Right lobe of liver (tissue), 6 donors: ENCODE results near the gene LOXL4. TPM values are rescaled to one million over a fixed set of nuclear protein-coding genes. Genes with fewer than 3 reads are reported as not detected.

Source experiments
- ATAC-seq, 4 donors: fragments of 200-7000 bp; cut with Tn5 transposase; one replicate each; pipeline ENCODE4 v1.9.1; 2020; ENCODE audit warnings: mild to moderate bottlenecking in 4 of 4, moderate library complexity in 4 of 4
- DNase-seq, 3 donors: peaks; one replicate each; pipeline ENCODE4 v3.0.0-alpha.2; 2020
- H3K27ac ChIP-seq, 3 donors: fragments of 200-600 bp; one replicate each; pipeline ENCODE4 v1.8.0; 2022
- H3K27me3 ChIP-seq, 2 donors: fragments of 200-600 bp; one replicate each; pipeline ENCODE4 v1.8.0; 2022
- H3K36me3 ChIP-seq, 4 donors: fragments of 200-600 bp; sonication (generic) in 1 of 4; one replicate each; pipeline versions ENCODE4 v1.5.1 to v1.8.0; 2017 to 2022; ENCODE audit warnings: control low read depth in 1 of 4
- H3K4me1 ChIP-seq, 4 donors: fragments of 200-600 bp; sonication (generic) in 1 of 4; one replicate each; pipeline versions ENCODE4 v1.5.1 to v1.8.0; 2017 to 2022; ENCODE audit warnings: control low read depth in 1 of 4
- H3K4me3 ChIP-seq, 3 donors: fragments of 200-600 bp; one replicate each; pipeline ENCODE4 v1.8.0; 2022
- H3K9me3 ChIP-seq, 4 donors: fragments of 200-600 bp; sonication (generic) in 1 of 4; one replicate each; pipeline versions ENCODE4 v1.5.1 to v1.8.0; 2017 to 2022; ENCODE audit warnings: control low read depth in 1 of 4
- POLR2A ChIP-seq: fragments of 450-650 bp; IDR thresholded peaks from one replicate; pipeline ENCODE4 v1.6.1; 2017; ENCODE audit warnings: antibody characterized with exemption, mild to moderate bottlenecking
- WGBS: methylation state at CpG from one replicate; pipeline ENCODE4 v1.1.6; 2018; ENCODE audit warnings: low coverage, low lambda C conversion rate; ENCODE audit not compliant: insufficient coverage; ENCODE audit errors: missing lambda C conversion rate; 5-methylcytosine and 5-hydroxymethylcytosine counted together
- intact Hi-C, 2 donors: fragments of 100-400 bp; cut with DNase I; formaldehyde crosslinking; loops; one replicate each; pipeline versions ENCODE4 v1.11.2 to v1.14.1; 2022
- total RNA-seq, 6 experiments: library from RNA; depleted of rRNA in 2 of 6; stranded (reverse); fragments of >200 nt in 2 of 6; fragmentation: NEBNext Ultra II Directional in 3 of 6; extraction: Animal tissue kit (Norgen Biotek cat#: 25700) in 3 of 6; gene quantifications; one replicate each; pipeline versions ENCODE4 v1.1.0 to v1.2.4, GENCODE V29; 2016 to 2023
- TF ChIP-seq, protein P1 (sequence below), 4 donors: fragments of 200-600 bp in 3 of 4; fragments of 450-650 bp in 1 of 4; IDR thresholded peaks; one replicate each; pipeline versions ENCODE4 v1.5.1 to v1.8.0; 2016 to 2022; ENCODE audit warnings: antibody characterized with exemption in 4 of 4, mild to moderate bottlenecking in 2 of 4
- donor health status: DM: no; HTN: yes; CAD: no.
- donor health status: DM: no; HTN: no; CAD: no.
- donor health status: DM: no; HTN: no; CAD: no.
- donor health status: DM: no; HTN: yes; CAD: no.
- donor health status: DM: no; HTN: yes; CAD: no.

The LOXL4 gene
- total RNA-seq, 6 experiments from 2014 or later: 0.51 to 33.4 (median 10.8) TPM

DNA sequence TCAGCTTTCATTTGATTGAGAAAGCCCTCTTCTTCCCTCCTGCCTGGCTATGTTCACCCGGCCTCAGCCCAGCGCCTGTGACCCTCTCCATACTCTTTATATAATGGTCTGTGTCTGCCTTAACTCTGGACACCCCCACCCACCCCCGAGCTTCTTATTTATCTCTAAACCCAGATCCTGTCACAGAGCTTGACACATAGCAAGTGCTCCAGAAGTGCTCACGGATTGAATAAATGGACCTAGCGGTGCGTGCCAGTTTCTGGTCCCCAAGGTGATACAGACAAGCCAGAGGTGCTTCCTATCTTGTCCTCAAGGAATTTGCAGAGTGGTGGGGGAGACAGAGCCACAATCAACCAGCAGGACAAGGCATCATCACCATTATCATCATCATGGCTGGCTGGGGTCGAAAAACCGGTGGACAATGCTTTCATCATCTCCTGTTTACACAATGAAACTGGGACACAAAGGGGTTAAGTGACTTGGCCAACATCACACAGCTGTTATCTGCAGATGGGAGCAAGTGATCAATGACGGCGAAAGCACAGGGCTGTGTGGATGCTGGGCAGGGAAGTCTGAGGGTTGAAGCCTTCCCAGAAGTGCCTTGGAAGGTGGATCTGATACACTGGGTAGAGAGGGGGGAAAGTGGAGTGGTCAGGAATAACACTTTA lies 2.2 kb upstream of the LOXL4 start:
- ATAC-seq (peak in 3 of 4 donors; percentile 47 to 62 (median 55)), DNase-seq (peak in 1 of 3 donors; percentile 23)
- intact Hi-C loops: no loop called here
- peak overlapping the region in 2 of 3 donors; percentile 18 to 54 for H3K27ac ChIP-seq
- H3K27me3 ChIP-seq: no peaks in the 10 kb centered on the region
- H3K4me3 ChIP-seq: no peak overlapping the region
- TF ChIP-seq, protein P1, sequence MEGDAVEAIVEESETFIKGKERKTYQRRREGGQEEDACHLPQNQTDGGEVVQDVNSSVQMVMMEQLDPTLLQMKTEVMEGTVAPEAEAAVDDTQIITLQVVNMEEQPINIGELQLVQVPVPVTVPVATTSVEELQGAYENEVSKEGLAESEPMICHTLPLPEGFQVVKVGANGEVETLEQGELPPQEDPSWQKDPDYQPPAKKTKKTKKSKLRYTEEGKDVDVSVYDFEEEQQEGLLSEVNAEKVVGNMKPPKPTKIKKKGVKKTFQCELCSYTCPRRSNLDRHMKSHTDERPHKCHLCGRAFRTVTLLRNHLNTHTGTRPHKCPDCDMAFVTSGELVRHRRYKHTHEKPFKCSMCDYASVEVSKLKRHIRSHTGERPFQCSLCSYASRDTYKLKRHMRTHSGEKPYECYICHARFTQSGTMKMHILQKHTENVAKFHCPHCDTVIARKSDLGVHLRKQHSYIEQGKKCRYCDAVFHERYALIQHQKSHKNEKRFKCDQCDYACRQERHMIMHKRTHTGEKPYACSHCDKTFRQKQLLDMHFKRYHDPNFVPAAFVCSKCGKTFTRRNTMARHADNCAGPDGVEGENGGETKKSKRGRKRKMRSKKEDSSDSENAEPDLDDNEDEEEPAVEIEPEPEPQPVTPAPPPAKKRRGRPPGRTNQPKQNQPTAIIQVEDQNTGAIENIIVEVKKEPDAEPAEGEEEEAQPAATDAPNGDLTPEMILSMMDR (IDR thresholded peaks at IDR 0.05): no peak
- TF ChIP-seq POLR2A: peak; percentile 35
- H3K4me1 ChIP-seq: peaks cover 0 to 19% (median 0%) of the 10 kb centered on the region in 4 donors
- 23% methylated on average over 10 of the region's 10 CpGs for WGBS
- no peaks in the 10 kb centered on the region for H3K9me3 ChIP-seq
- H3K36me3 ChIP-seq: no peaks in the 10 kb centered on the region

DNA sequence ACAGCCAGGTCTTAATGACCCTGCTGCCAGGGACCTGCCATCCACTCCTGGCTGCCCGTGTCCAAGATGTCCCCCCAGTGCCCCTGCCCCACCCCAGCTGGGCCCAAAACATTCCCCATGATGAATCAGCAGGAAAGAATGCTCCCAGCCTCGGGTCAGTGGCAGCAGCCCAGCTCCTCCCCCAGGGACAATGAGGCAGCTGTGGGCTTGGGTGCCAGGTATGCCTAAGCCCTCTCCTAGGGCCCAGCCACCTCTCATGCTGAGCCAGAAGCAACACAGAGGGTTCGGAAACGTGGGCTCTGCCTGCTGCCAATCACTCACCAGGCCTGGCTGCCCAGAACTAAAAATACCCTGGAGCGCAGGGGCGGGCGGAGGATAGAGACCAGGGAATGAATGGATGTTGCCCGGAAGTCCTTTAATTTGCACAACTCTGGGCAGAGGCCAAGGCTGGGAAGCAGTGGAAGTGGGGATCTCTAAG lies 1.5 kb upstream of the LOXL4 start:
- intact Hi-C loops: no loop called here
- no peaks in the 10 kb centered on the region for H3K36me3 ChIP-seq
- TF ChIP-seq POLR2A: no peak
- TF ChIP-seq, protein P1 (IDR thresholded peaks at IDR 0.05): no peak
- 0% methylated on average over 4 of the region's 8 CpGs for WGBS
- peaks cover 0 to 19% (median 0%) of the 10 kb centered on the region in 4 donors for H3K4me1 ChIP-seq
- DNase-seq (peak in 2 of 3 donors; percentile 77 to 82), ATAC-seq (peak; percentile 51 to 79 (median 64))
- H3K27ac ChIP-seq: peak overlapping the region in 2 of 3 donors; percentile 18 to 54
- H3K9me3 ChIP-seq: no peaks in the 10 kb centered on the region
- H3K4me3 ChIP-seq: no peak overlapping the region
- no peaks in the 10 kb centered on the region for H3K27me3 ChIP-seq

DNA sequence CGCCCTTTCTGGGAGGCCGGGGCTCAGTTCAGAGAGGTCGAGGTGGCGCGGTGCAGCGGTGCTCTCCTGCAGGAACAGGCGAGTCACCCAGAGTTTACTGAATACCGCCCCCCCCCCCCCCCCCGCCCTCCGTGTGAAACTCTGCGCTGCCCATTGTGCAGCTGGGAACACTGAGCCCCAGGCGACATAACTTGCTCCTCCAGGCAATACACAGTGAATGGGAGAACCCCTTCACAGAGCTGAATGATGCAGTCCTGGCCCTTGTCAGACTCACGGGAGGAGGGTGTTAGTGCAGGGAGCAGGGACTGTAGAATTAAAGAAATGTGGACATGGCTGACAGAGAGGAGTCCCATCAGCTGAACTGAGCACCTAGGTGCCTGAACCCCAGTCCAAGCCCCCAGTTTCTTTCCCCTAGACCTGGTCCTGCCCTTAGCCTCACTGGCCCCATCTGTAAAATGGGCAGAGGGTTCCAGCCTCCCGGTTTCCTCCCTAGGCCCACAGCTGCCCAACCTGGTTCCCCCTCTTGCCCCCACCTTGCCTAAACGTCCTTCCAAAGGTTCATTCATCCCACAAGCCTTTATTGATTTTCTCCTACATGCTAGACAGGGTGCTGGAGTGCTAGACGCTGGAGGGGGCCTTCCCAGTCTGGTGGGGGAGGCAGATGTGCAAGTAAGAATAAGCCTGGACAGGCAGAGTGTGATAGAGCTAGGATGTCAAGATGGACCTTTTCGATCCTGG lies 869 bp upstream of the LOXL4 start:
- ATAC-seq (peak in 3 of 4 donors; percentile 19 to 45 (median 29)), DNase-seq (no peak)
- Histone ChIP-seq H3K27me3 (no peaks in the 10 kb centered on the region), H3K4me1 (peaks cover 0 to 19% (median 0%) of the 10 kb centered on the region in 4 donors), H3K27ac (peak overlapping the region in 1 of 3 donors; percentile 37), H3K36me3 (no peaks in the 10 kb centered on the region), H3K4me3 (peak overlapping the region; percentile 27 to 51 (median 32)), H3K9me3 (no peaks in the 10 kb centered on the region)
- 9% methylated on average over 5 of the region's 17 CpGs for WGBS
- TF ChIP-seq POLR2A: peak; percentile 7
- TF ChIP-seq, protein P1 (IDR thresholded peaks at IDR 0.05): no peak
- intact Hi-C loops: no loop called here

DNA sequence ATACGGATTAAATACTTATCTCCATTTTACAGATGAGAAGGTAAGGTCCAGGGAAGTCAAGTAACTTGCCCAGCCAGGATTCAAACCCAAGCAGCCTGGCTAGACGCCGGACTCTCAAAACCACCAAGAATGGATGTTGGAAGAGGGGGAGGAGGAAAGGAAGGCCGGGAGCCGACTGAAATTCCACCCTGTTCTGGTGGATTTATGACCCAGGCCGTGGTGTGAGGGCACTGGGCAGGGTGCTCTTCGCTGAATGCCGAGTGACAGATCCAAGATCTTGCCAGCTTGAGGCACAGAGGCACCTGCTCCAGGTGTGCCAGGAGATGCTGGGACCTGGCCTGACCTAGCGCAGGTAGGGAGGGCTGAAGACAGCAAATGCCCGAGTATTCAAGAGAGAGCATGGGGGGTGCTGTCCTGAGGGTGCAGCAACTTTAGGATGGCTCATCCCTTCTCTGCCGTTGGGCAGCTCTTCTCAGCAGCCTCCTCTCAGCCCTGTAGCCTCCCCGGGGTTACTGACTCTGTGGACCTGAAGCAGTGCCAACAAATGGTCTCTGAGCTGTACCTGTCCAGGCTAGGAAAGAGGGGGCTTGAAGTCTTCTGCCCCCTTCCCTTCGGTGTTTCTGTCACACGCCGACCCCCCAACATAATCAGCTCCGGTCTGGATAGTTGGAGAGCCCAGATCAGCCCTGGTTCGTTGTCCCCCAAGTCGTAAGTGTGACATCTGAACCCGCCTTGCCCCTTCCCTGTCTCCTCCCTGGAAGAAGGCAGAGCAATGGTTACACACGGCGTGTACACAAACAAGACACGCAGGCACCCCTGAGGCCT lies 713 bp downstream of the LOXL4 start:
- no peak for TF ChIP-seq POLR2A
- TF ChIP-seq, protein P1 (IDR thresholded peaks at IDR 0.05): no peak
- Histone ChIP-seq H3K27ac (peak overlapping the region in 1 of 3 donors; percentile 37), H3K9me3 (no peaks in the 10 kb centered on the region), H3K4me1 (peaks cover 0 to 19% (median 0%) of the 10 kb centered on the region in 4 donors), H3K36me3 (no peaks in the 10 kb centered on the region), H3K4me3 (peak overlapping the region; percentile 34 to 51 (median 37)), H3K27me3 (no peaks in the 10 kb centered on the region)
- intact Hi-C loops: no loop called here
- 58% methylated on average over 14 of the region's 22 CpGs for WGBS
- ATAC-seq (no peak), DNase-seq (peak in 1 of 3 donors; percentile 44)
